Body of pancreas (tissue), 4 donors: ENCODE results near the gene ALOX15B. TPM values are rescaled to one million over a fixed set of nuclear protein-coding genes. Genes with fewer than 3 reads are reported as not detected.

Source experiments
- ATAC-seq: fragments of 150-250 bp; one replicate; pipeline ENCODE4 v1.9.1; 2016
- DNase-seq, 4 donors: peaks; one replicate each; pipeline ENCODE4 v3.0.0-alpha.2; 2019
- H3K27ac ChIP-seq, 4 donors: fragments of 200-600 bp; sonication (generic); 1 replicate in 3 of 4; 2 replicates in 1 of 4; pipeline versions ENCODE4 v1.5.1 to v1.6.1; 2016 to 2019; ENCODE audit warnings: mild to moderate bottlenecking in 1 of 4, mixed read lengths in 1 of 4, moderate library complexity in 1 of 4
- H3K27me3 ChIP-seq, 2 donors: fragments of 200-600 bp; sonication (generic); one replicate each; pipeline ENCODE4 v1.6.0; 2016; ENCODE audit warnings: mild to moderate bottlenecking in 1 of 2
- H3K36me3 ChIP-seq, 2 donors: fragments of 200-600 bp; sonication (generic); replicated peaks in 1 of 2; 2 replicates each; pipeline ENCODE4 v1.5.1; 2016; ENCODE audit warnings: low read depth in 2 of 2; ENCODE audit not compliant: insufficient read depth in 1 of 2
- H3K4me1 ChIP-seq: fragments of 200-600 bp; sonication (generic); one replicate; pipeline ENCODE4 v1.6.0; 2016
- H3K4me3 ChIP-seq, 2 donors: fragments of 200-600 bp; sonication (generic); 1 replicate in 1 of 2; 2 replicates in 1 of 2; pipeline ENCODE4 v1.5.1; 2016 to 2019
- H3K9me3 ChIP-seq, 3 donors: fragments of 200-600 bp; sonication (generic); 1 replicate in 2 of 3; 2 replicates in 1 of 3; pipeline ENCODE4 v1.5.1; 2016
- CTCF ChIP-seq, 7 experiments: fragments of 450-650 bp in 4 of 7; fragments of 200-600 bp in 3 of 7; sonication (generic) in 3 of 7; IDR thresholded peaks; one replicate each; pipeline ENCODE4 v1.5.1; 2016 to 2019; ENCODE audit warnings: antibody characterized with exemption in 7 of 7
- POLR2A ChIP-seq, 3 donors: fragments of 450-650 bp; IDR thresholded peaks; one replicate each; pipeline ENCODE4 v1.6.1; 2016; ENCODE audit warnings: antibody characterized with exemption in 3 of 3, mild to moderate bottlenecking in 2 of 3
- WGBS, 2 donors: methylation state at CpG; one replicate each; pipeline ENCODE4 v1.1.5; 2017; 5-methylcytosine and 5-hydroxymethylcytosine counted together
- intact Hi-C: fragments of 100-400 bp; cut with DNase I; formaldehyde crosslinking; loops from one replicate; pipeline ENCODE4 v1.15.1; 2023
- total RNA-seq, 2 donors: library from RNA; depleted of rRNA; stranded (reverse); fragments of >200 nt; gene quantifications; one replicate each; pipeline ENCODE4 v1.1.0, GENCODE V29; 2016

ALOX15B gene
- total RNA-seq, 2 donors from 2014 or later, result 1.3 TPM; not detected in 1

- Histone ChIP-seq H3K36me3 (no peaks in the 10 kb centered on the region), H3K27ac (no peak overlapping the region), H3K4me1 (peaks cover 20% of the 10 kb centered on the region), H3K9me3 (no peaks in the 10 kb centered on the region), H3K27me3 (peaks cover 4 to 36% of the 10 kb centered on the region in 2 donors), H3K4me3 (no peak overlapping the region)
- DNase-seq (no peak), ATAC-seq (no peak)
- intact Hi-C loops, result no loop called here
- TF ChIP-seq CTCF (IDR thresholded peaks at IDR 0.05) (no peak), POLR2A (IDR thresholded peaks at IDR 0.05) (no peak)
- 77 to 80% methylated on average over 6 to 12 of the region's 12 CpGs for WGBS, 2 donors
These were observed 32.6 kb downstream of the ALOX15B start for GRCh38 chr17:8071496-8071895.

- H3K9me3 ChIP-seq, result no peaks in the 10 kb centered on the region
- TF ChIP-seq CTCF (IDR thresholded peaks at IDR 0.05) (no peak), POLR2A (IDR thresholded peaks at IDR 0.05) (no peak)
- H3K36me3 ChIP-seq, result no peaks in the 10 kb centered on the region
- H3K27me3 ChIP-seq, result peaks cover 4 to 40% of the 10 kb centered on the region in 2 donors
- WGBS, 2 donors, result 1 to 16% methylated on average over 16 to 28 of the region's 28 CpGs
- ATAC-seq (no peak), DNase-seq (no peak)
- no peak overlapping the region for H3K27ac ChIP-seq
- no peak overlapping the region for H3K4me3 ChIP-seq
- intact Hi-C loops, result no loop called here
- H3K4me1 ChIP-seq, result peaks cover 20% of the 10 kb centered on the region
These were observed 33.5 kb downstream of the ALOX15B start for GRCh38 chr17:8072341-8072728.

GRCh38 chr17:8072729-8073461, 34.0 kb downstream of the ALOX15B start:
- 4 to 7% methylated on average over 18 to 39 of the region's 40 CpGs for WGBS, 2 donors
- ATAC-seq (no peak), DNase-seq (peak in 1 of 4 donors; percentile 23)

GRCh38 chr17:8073627-8074484, 35.0 kb downstream of the ALOX15B start:
- WGBS, 2 donors, result 4 to 8% methylated on average over 20 to 28 of the region's 28 CpGs
- no peaks in the 10 kb centered on the region for H3K36me3 ChIP-seq
- H3K27ac ChIP-seq, result no peak overlapping the region
- peak; percentile 72 to 79 (median 77) for DNase-seq
- TF ChIP-seq POLR2A (IDR thresholded peaks at IDR 0.05) (no peak), CTCF (IDR thresholded peaks at IDR 0.05) (peak; percentile 79 to 94 (median 85))
- no peak overlapping the region for H3K4me3 ChIP-seq
- H3K9me3 ChIP-seq, result no peaks in the 10 kb centered on the region
- peaks cover 20% of the 10 kb centered on the region for H3K4me1 ChIP-seq
- H3K27me3 ChIP-seq, result peaks cover 4 to 43% of the 10 kb centered on the region in 2 donors
- intact Hi-C loops, result no loop called here
- peak; percentile 86 for ATAC-seq

More at GRCh38 chr17:8072729-8073461, 34.0 kb downstream of the ALOX15B start:
- H3K36me3 ChIP-seq, result no peaks in the 10 kb centered on the region
- intact Hi-C loops, result no loop called here
- H3K27ac ChIP-seq, result no peak overlapping the region
- no peaks in the 10 kb centered on the region for H3K9me3 ChIP-seq
- H3K4me1 ChIP-seq, result peaks cover 20% of the 10 kb centered on the region
- no peak overlapping the region for H3K4me3 ChIP-seq
- H3K27me3 ChIP-seq, result peaks cover 4 to 40% of the 10 kb centered on the region in 2 donors
- TF ChIP-seq CTCF (IDR thresholded peaks at IDR 0.05) (no peak), POLR2A (IDR thresholded peaks at IDR 0.05) (no peak)
